Retina (tissue), 1 donor: Measurements from ENCODE around the gene ANKDD1B.

Experiments used
- DNase-seq: peaks from one replicate; pipeline ENCODE4 v3.0.0-alpha.2; 2016

Gene ANKDD1B

DNA sequence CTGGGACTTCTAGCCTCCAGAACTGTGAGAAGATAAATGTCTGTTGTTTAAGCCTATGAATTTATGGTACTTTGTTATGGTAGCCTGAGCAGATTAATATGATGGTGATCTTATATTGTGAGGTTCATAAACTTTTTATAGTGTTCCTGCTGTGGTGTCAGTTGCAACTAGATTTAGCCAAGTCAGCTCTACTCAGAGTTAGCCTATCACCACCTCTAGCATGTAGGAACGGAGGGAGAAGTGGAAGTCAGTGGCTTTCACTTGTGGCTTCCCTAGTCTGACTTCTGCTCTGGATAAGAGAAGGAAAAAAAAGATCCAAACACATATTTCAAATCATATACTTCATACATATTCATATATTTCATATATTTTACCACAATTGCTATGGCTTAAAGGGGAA is 99.4 kb downstream of the ANKDD1B start:
- DNase-seq: no peak

GRCh38 chr5:75711151-75711550 is 99.9 kb downstream of the ANKDD1B start:
- DNase-seq: no peak

DNA sequence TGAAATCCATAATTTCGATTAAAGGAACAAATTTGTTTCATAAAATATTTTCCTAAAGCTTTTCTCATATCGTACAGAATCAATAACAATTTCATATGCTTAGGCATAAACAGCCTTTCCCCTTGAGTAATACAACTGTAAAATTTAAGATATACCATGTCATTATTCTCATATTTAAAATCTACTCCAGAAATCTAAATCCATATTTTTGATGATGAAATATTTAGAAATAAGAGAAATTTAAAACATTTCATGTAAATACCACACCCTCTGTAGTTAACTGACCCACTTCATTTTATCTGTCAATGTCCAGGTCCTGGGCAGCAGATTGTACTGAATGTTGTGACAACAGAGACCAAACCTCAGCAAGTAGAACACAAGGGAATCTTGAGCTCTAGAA is 100.8 kb downstream of the ANKDD1B start:
- no peak for DNase-seq

DNA sequence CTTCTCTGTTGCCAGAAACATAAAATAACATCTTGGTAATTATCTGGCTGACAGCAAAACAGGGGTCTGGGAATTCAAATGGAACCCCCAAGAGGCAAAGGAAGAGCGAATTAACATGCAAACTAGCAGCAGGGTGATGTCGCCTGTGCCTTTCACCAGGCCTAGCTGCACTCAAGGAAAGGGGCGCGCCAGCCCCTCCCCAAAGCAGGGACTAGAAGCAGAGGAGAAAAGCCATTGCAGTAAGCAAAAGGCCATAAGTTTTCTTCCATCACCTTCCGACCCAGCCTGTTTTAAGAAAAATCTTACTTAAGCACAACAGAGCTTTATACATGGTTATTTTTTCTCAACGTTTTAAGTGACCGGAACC is 105.4 kb downstream of the ANKDD1B start:
- DNase-seq: no peak

DNA sequence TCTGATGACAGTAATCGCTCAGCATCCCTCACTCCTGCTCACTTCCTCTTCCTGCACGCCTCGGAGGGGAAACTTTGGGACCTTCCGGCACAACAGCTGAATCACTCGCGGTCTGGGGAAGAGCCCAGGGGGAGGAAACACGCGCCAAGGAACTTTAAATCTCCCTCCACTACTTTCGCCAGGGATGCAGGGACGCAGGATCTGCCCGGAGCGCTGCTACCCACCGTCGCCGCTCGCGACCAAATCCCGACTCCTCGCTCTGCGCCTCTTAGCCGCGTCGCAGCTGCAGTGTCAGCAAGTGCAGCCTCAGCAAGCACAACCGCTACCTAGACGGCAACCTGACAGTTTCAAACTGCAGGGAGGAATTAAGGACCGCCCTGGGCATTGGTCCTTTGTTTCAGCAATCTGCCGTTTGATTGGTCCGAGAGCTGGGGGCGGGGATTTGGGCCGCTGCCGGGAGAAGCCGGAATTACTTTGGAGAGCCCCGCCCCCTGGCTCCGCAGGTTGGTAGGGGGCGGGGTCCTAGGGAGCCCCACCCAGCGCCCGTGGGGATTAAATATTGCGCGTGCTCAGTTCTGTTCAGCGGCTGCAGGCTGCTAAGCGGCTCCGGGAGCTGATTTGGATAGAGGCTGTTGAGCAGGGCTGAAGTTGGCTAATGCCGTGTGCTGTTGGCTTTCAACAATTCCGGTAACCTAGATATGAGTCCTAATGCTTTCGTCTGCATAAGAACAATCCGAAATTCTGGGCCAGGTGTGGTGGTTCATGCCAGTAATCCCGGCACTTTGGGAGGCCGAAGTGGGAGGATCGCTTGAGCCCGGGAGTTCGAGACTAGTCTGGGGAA is 106.0 kb downstream of the ANKDD1B start, which contains the start of gene POC5:
Gene POC5 (minus strand): TSS at position 356 of the 841 bp plus-strand sequence. CDS start 4,500 bp downstream, outside the sequence.
- DNase-seq: peak; percentile 99

- DNase-seq: no peak
Observed at GRCh38 chr5:75720882-75721281, 109.6 kb downstream of the ANKDD1B start.
